ENCODE measurements around the gene AK1. TPM values are rescaled to one million over a fixed set of nuclear protein-coding genes. Genes with fewer than 3 reads are reported as not detected.

AK1 gene
- total RNA-seq, 1 donor: 106 TPM

DNA sequence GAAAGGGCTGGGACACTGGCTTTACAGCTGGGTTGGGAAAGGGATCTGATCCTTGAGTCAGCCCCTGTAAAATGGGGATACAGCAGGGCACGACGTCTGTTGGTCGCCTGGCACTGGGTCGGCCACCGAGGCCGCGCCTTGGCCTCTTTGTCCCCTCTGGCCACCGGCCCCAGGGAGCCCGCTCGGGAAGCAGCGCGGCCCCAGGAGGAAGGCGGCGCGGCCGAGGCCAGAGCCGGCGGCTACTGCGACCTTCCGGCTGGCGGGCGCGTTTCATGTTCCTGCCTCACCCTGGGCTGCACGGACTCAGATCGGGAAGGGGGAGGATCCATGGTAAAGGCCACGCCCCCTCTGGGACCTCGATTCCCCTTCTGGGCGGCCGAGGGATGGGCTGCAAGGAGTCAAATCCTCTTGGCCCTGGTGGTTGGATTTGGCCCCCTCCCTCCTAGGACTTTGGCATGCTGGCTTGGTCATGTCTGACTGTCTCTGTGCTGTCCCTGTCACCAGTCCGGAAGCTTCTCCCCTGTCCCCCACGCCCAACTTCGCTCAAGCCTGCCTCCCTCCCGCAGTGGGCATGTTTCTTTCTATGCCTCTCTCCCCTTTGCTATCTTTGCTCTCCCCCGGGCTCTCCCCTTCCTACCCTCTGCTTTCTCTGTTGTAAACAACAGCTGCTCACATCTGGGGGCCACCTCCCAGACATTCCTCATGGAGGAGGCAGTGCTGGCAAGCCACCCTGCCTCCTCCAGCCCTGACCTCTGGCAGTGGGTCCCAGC, 49.0 kb downstream of the AK1 start:
- peak; percentile 98 for DNase-seq (ENCODE audit: insufficient read length, low spot score, missing footprints)
- H4K20me1 ChIP-seq (ENCODE audit: insufficient read depth, low read length): no peaks in the 10 kb centered on the region
- TF ChIP-seq, protein P1, sequence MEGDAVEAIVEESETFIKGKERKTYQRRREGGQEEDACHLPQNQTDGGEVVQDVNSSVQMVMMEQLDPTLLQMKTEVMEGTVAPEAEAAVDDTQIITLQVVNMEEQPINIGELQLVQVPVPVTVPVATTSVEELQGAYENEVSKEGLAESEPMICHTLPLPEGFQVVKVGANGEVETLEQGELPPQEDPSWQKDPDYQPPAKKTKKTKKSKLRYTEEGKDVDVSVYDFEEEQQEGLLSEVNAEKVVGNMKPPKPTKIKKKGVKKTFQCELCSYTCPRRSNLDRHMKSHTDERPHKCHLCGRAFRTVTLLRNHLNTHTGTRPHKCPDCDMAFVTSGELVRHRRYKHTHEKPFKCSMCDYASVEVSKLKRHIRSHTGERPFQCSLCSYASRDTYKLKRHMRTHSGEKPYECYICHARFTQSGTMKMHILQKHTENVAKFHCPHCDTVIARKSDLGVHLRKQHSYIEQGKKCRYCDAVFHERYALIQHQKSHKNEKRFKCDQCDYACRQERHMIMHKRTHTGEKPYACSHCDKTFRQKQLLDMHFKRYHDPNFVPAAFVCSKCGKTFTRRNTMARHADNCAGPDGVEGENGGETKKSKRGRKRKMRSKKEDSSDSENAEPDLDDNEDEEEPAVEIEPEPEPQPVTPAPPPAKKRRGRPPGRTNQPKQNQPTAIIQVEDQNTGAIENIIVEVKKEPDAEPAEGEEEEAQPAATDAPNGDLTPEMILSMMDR (IDR thresholded peaks at IDR 0.05; ENCODE audit: extremely low read depth, low read depth, low read length): no peak
- H3K4me3 ChIP-seq (ENCODE audit: insufficient read depth, low read length): peak overlapping the region; percentile 42
- H3K36me3 ChIP-seq (ENCODE audit: insufficient read depth, low read length): peaks cover 57% of the 10 kb centered on the region
- peak overlapping the region; percentile 69 for H3K4me2 ChIP-seq (ENCODE audit: insufficient read depth, low read length)
- H3K27me3 ChIP-seq (ENCODE audit: insufficient read depth, low read length): no peaks in the 10 kb centered on the region
- H3K27ac ChIP-seq (ENCODE audit: low read depth, low read length): peak overlapping the region; percentile 80
- no peaks in the 10 kb centered on the region for H3K9me3 ChIP-seq (ENCODE audit: low read depth, low read length)
- H2AFZ ChIP-seq (ENCODE audit: low read length): peak overlapping the region; percentile 49
- peaks cover 67% of the 10 kb centered on the region for H3K79me2 ChIP-seq (ENCODE audit: insufficient read depth, low read length)
- peaks cover 27% of the 10 kb centered on the region for H3K4me1 ChIP-seq (ENCODE audit: insufficient read depth, low read length)

- H4K20me1 ChIP-seq (ENCODE audit: insufficient read depth, low read length): no peaks in the 10 kb centered on the region
- H3K27ac ChIP-seq (ENCODE audit: low read depth, low read length): peak overlapping the region; percentile 28
- H3K27me3 ChIP-seq (ENCODE audit: insufficient read depth, low read length): no peaks in the 10 kb centered on the region
- H3K36me3 ChIP-seq (ENCODE audit: insufficient read depth, low read length): peaks cover 69% of the 10 kb centered on the region
- no peak overlapping the region for H3K4me3 ChIP-seq (ENCODE audit: insufficient read depth, low read length)
- no peaks in the 10 kb centered on the region for H3K9me3 ChIP-seq (ENCODE audit: low read depth, low read length)
- peak; percentile 61 for DNase-seq (ENCODE audit: insufficient read length, low spot score, missing footprints)
- no peak overlapping the region for H2AFZ ChIP-seq (ENCODE audit: low read length)
- TF ChIP-seq, protein P1 (IDR thresholded peaks at IDR 0.05; ENCODE audit: extremely low read depth, low read depth, low read length): no peak
- peaks cover 13% of the 10 kb centered on the region for H3K4me1 ChIP-seq (ENCODE audit: insufficient read depth, low read length)
- peaks cover 54% of the 10 kb centered on the region for H3K79me2 ChIP-seq (ENCODE audit: insufficient read depth, low read length)
- no peak overlapping the region for H3K4me2 ChIP-seq (ENCODE audit: insufficient read depth, low read length)
Measured at GRCh38 chr9:127826253-127826913, 51.1 kb downstream of the AK1 start.

DNA sequence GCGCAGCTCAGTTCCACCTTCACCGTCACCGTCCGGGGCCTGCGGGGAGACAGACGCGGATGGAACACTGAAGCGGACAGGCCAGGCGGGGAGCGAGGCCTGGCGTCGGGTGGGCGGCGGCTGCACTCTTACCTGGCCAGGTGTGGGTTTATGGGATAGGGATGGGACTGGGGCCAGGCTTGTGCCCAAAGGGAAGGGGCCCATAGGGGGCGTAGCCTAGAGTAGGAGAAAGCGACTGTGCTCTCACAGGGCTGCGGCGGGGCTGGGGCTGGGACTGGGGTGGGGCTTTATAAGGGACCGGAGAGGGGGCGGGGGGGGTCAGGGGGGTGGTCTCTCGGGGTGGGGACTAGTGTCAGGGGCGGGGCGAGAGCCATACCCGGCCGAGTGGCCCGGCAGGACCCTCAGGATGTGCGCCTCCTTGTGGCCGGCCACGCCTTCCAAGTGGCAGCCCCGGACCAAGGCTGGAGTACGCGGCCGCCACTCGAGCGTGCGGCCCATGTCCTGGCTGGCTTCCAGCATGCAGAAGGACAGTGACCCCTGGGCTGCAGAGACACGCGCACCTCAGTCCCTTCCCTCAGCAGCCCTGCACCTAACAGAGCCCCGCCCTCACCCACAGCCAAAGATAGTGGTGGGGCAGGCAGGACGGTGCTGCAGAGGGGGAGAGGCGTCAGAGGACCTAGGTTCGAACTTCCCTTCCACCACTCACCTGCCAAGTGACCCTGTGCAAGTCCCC, 52.0 kb downstream of the AK1 start:
- H3K9me3 ChIP-seq (ENCODE audit: low read depth, low read length): no peaks in the 10 kb centered on the region
- no peak overlapping the region for H3K4me2 ChIP-seq (ENCODE audit: insufficient read depth, low read length)
- H3K4me1 ChIP-seq (ENCODE audit: insufficient read depth, low read length): peaks cover 13% of the 10 kb centered on the region
- H3K4me3 ChIP-seq (ENCODE audit: insufficient read depth, low read length): no peak overlapping the region
- H2AFZ ChIP-seq (ENCODE audit: low read length): no peak overlapping the region
- H4K20me1 ChIP-seq (ENCODE audit: insufficient read depth, low read length): peaks cover 2% of the 10 kb centered on the region
- H3K79me2 ChIP-seq (ENCODE audit: insufficient read depth, low read length): peaks cover 45% of the 10 kb centered on the region
- H3K27me3 ChIP-seq (ENCODE audit: insufficient read depth, low read length): no peaks in the 10 kb centered on the region
- DNase-seq (ENCODE audit: insufficient read length, low spot score, missing footprints): peak; percentile 59
- H3K36me3 ChIP-seq (ENCODE audit: insufficient read depth, low read length): peaks cover 72% of the 10 kb centered on the region
- no peak overlapping the region for H3K27ac ChIP-seq (ENCODE audit: low read depth, low read length)
- TF ChIP-seq, protein P1 (IDR thresholded peaks at IDR 0.05; ENCODE audit: extremely low read depth, low read depth, low read length): no peak
